IMR-90 (cell line): ENCODE data around the gene SPATA31D1. TPM values are rescaled to one million over a fixed set of nuclear protein-coding genes. Genes with fewer than 3 reads are reported as not detected.

ENCODE experiments used
- ATAC-seq: fragments of 200-7000 bp; cut with Tn5 transposase; 2 replicates; pipeline ENCODE4 v1.9.1; 2020; ENCODE audit warnings: low read depth, mild to moderate bottlenecking, moderate library complexity
- BruUV-seq: library from RNA; stranded (reverse); fragments of 400-500 nt; replicated peaks from 2 replicates; lab custom pipeline; 2021; lab: Mats Ljungman, UMichigan
- CTCF ChIA-PET: fragments of 300-600 bp; formaldehyde crosslinking; extraction: SDS; loops from one replicate; lab custom pipeline; 2021; ENCODE audit warnings: antibody characterized with exemption; lab: Yijun Ruan, JAX
- POLR2A ChIA-PET: fragments of 300-600 bp; sonication (Branson Sonifier 250); formaldehyde crosslinking; loops from one replicate; lab custom pipeline; 2022; ENCODE audit warnings: antibody characterized with exemption; ENCODE audit not compliant: unreplicated experiment; lab: Charles Lee
- DNase-seq: peaks from one replicate; pipeline ENCODE4 v3.0.0; 2013
- H2AFZ ChIP-seq: replicated peaks from 2 replicates; pipeline ENCODE3; 2013; ENCODE audit warnings: low read length, mild to moderate bottlenecking; ENCODE audit not compliant: poor library complexity
- H2AK5ac ChIP-seq: 2 replicates; pipeline ENCODE4 v1.6.1; 2013; ENCODE audit warnings: low read depth, low read length, inconsistent platforms
- H2AK9ac ChIP-seq: replicated peaks from 2 replicates; pipeline ENCODE3; 2013; ENCODE audit warnings: mild to moderate bottlenecking, low read depth, low read length, moderate library complexity; ENCODE audit not compliant: poor library complexity
- H2BK120ac ChIP-seq: 2 replicates; pipeline ENCODE4 v1.6.1; 2013; ENCODE audit warnings: low read depth, low read length, inconsistent platforms
- H2BK15ac ChIP-seq: 3 replicates; pipeline ENCODE4 v1.6.1; 2013; ENCODE audit warnings: low read depth, low read length, inconsistent platforms
- H2BK20ac ChIP-seq: 2 replicates; pipeline ENCODE4 v1.6.1; 2013; ENCODE audit warnings: low read depth, mild to moderate bottlenecking, inconsistent platforms, low read length, moderate library complexity
- H2BK5ac ChIP-seq: 2 replicates; pipeline ENCODE4 v1.6.1; 2013; ENCODE audit warnings: mild to moderate bottlenecking, low read depth, low read length, inconsistent platforms; ENCODE audit not compliant: poor library complexity, severe bottlenecking
- H3K14ac ChIP-seq: replicated peaks from 2 replicates; pipeline ENCODE4 v1.6.1; 2013; ENCODE audit warnings: low read depth, low read length, inconsistent platforms
- H3K18ac ChIP-seq: 2 replicates; pipeline ENCODE4 v1.6.1; 2013; ENCODE audit warnings: low read depth, low read length, control low read depth
- H3K23ac ChIP-seq: 2 replicates; pipeline ENCODE4 v1.6.1; 2013; ENCODE audit warnings: low read depth, low read length, inconsistent platforms
- H3K27ac ChIP-seq: 2 replicates; pipeline ENCODE4 v1.5.1; 2013; ENCODE audit warnings: mild to moderate bottlenecking, control low read depth, low read length; ENCODE audit not compliant: insufficient read depth
- H3K27me3 ChIP-seq: 2 replicates; pipeline ENCODE4 v1.6.1; 2013; ENCODE audit warnings: low read length; ENCODE audit not compliant: control insufficient read depth, insufficient read depth
- H3K36me3 ChIP-seq: 2 replicates; pipeline ENCODE4 v1.6.1; 2013; ENCODE audit warnings: low read length, mixed read lengths; ENCODE audit not compliant: control insufficient read depth, insufficient read depth
- H3K4ac ChIP-seq: 2 replicates; pipeline ENCODE4 v1.6.1; 2013; ENCODE audit warnings: low read depth, low read length, inconsistent platforms
- H3K4me1 ChIP-seq: 2 replicates; pipeline ENCODE4 v1.6.1; 2013; ENCODE audit warnings: low read length, mixed read lengths; ENCODE audit not compliant: control insufficient read depth, insufficient read depth
- H3K4me2 ChIP-seq: 2 replicates; pipeline ENCODE4 v1.6.1; 2013; ENCODE audit warnings: low read depth, mild to moderate bottlenecking, control low read depth, low read length, moderate library complexity
- H3K4me3 ChIP-seq: 2 replicates; pipeline ENCODE4 v1.5.1; 2013; ENCODE audit warnings: low read depth, mild to moderate bottlenecking, control low read depth, low read length, moderate library complexity; ENCODE audit not compliant: insufficient read depth
- H3K56ac ChIP-seq: 2 replicates; pipeline ENCODE4 v1.6.1; 2013; ENCODE audit warnings: low read length, inconsistent platforms; ENCODE audit not compliant: insufficient read depth; ENCODE audit errors: extremely low read depth
- H3K79me1 ChIP-seq, 2 experiments: 2 replicates each; pipeline ENCODE4 v1.6.1; 2013; ENCODE audit warnings: low read length in 2 of 2, inconsistent platforms in 1 of 2, low read depth in 1 of 2
- H3K9ac ChIP-seq: 2 replicates; pipeline ENCODE4 v1.6.1; 2013; ENCODE audit warnings: low read depth, low read length, control low read depth
- H3K9me1 ChIP-seq: 2 replicates; pipeline ENCODE4 v1.6.1; 2013; ENCODE audit warnings: low read length, inconsistent platforms; ENCODE audit not compliant: insufficient read depth
- H3K9me3 ChIP-seq: 2 replicates; pipeline ENCODE4 v1.6.1; 2013; ENCODE audit warnings: low read length; ENCODE audit not compliant: control insufficient read depth, insufficient read depth
- H4K20me1 ChIP-seq: 2 replicates; pipeline ENCODE4 v1.6.1; 2013; ENCODE audit warnings: low read length, inconsistent platforms; ENCODE audit not compliant: insufficient read depth
- H4K5ac ChIP-seq: 2 replicates; pipeline ENCODE4 v1.6.1; 2013; ENCODE audit warnings: mild to moderate bottlenecking, low read depth, low read length, control low read depth
- H4K8ac ChIP-seq, 2 experiments: 2 replicates each; pipeline ENCODE4 v1.6.1; 2013; ENCODE audit warnings: low read depth in 2 of 2, low read length in 2 of 2, control low read depth in 1 of 2, inconsistent platforms in 1 of 2
- H4K91ac ChIP-seq: 2 replicates; pipeline ENCODE4 v1.6.1; 2013; ENCODE audit warnings: low read depth, low read length, inconsistent platforms; ENCODE audit not compliant: insufficient read depth
- BHLHE40 ChIP-seq: fragments of 150-350 bp; IDR thresholded peaks from 2 replicates; pipeline ENCODE4 v1.6.1; 2016; ENCODE audit warnings: mild to moderate bottlenecking, low read depth, low read length
- CEBPB ChIP-seq: IDR thresholded peaks from 2 replicates; pipeline ENCODE4 v1.6.1; 2012; ENCODE audit warnings: low read depth, low read length, improper control_type of control experiment
- CHD1 ChIP-seq: IDR thresholded peaks from 2 replicates; pipeline ENCODE4 v1.6.1; 2012; ENCODE audit warnings: low read depth, low read length, improper control_type of control experiment
- ELK1 ChIP-seq: fragments of 150-350 bp; IDR thresholded peaks from 2 replicates; pipeline ENCODE4 v1.6.1; 2016; ENCODE audit warnings: low read depth, mild to moderate bottlenecking, low read length, moderate library complexity, borderline replicate concordance
- FOS ChIP-seq: fragments of 150-350 bp; IDR thresholded peaks from 2 replicates; pipeline ENCODE4 v1.6.1; 2016; ENCODE audit warnings: low read depth, low read length
- MAZ ChIP-seq: IDR thresholded peaks from 2 replicates; pipeline ENCODE4 v1.6.1; 2012; ENCODE audit warnings: low read depth, mild to moderate bottlenecking, low read length, improper control_type of control experiment, moderate library complexity, borderline replicate concordance
- MXI1 ChIP-seq: IDR thresholded peaks from 2 replicates; pipeline ENCODE4 v1.6.1; 2012; ENCODE audit warnings: low read depth, mild to moderate bottlenecking, low read length, moderate library complexity, borderline replicate concordance
- POLR2A ChIP-seq: IDR thresholded peaks from 2 replicates; pipeline ENCODE4 v1.6.1; 2012; ENCODE audit warnings: mild to moderate bottlenecking, low read depth, low read length
- RAD21 ChIP-seq: IDR thresholded peaks from 2 replicates; pipeline ENCODE4 v1.6.1; 2012; ENCODE audit warnings: low read length, improper control_type of control experiment
- RCOR1 ChIP-seq: IDR thresholded peaks from 2 replicates; pipeline ENCODE4 v1.6.1; 2012; ENCODE audit warnings: mild to moderate bottlenecking, low read length, improper control_type of control experiment; ENCODE audit not compliant: insufficient replicate concordance
- RFX5 ChIP-seq: IDR thresholded peaks from 2 replicates; pipeline ENCODE4 v1.8.0; 2012; ENCODE audit warnings: low read depth, mild to moderate bottlenecking, low read length, moderate library complexity
- SMC3 ChIP-seq: fragments of 150-350 bp; IDR thresholded peaks from 2 replicates; pipeline ENCODE4 v1.6.1; 2016; ENCODE audit warnings: low read depth, mild to moderate bottlenecking, antibody characterized with exemption, low read length, moderate library complexity
- USF2 ChIP-seq: fragments of 150-350 bp; IDR thresholded peaks from 2 replicates; pipeline ENCODE4 v1.6.1; 2017; ENCODE audit warnings: mild to moderate bottlenecking, antibody characterized with exemption, low read length, low read depth
- WGBS, 2 experiments: methylation state at CpG; one replicate each; pipeline versions ENCODE4 v1.1.5 to v1.1.7; 2013; ENCODE audit warnings: missing lambda C conversion rate in 2 of 2; ENCODE audit not compliant: insufficient read length in 1 of 2; ENCODE audit errors: extremely low coverage in 2 of 2; 5-methylcytosine and 5-hydroxymethylcytosine counted together
- dilution Hi-C: fragments of 300-500 bp; cut with HindIII; formaldehyde crosslinking; loops from one replicate; pipeline ENCODE4 v1.14.3; 2018; ENCODE audit warnings: low sequenced_read_pairs; ENCODE audit not compliant: unreplicated experiment
- in situ Hi-C: fragments of 300-500 bp; cut with MboI; formaldehyde crosslinking; loops from 3 replicates; pipeline ENCODE4 v1.14.3; 2019; ENCODE audit warnings: low sequenced_read_pairs, inconsistent platforms, mixed read lengths
- intact Hi-C: fragments of 100-400 bp; cut with micrococcal nuclease; formaldehyde crosslinking; loops from 2 replicates; pipeline ENCODE4 v1.10.0; 2022
- polyA plus RNA-seq, 3 experiments: library from polyadenylated mRNA; depleted of rRNA; stranded (reverse); fragments of >200 nt; gene quantifications; 2 replicates each; pipeline ENCODE4 v1.2.3, GENCODE V29; 2012; ENCODE audit warnings: low replicate concordance in 1 of 3
- total RNA-seq: library from RNA; depleted of rRNA; stranded (reverse); fragments of >200 nt; gene quantifications from 2 replicates; pipeline ENCODE4 v1.2.3, GENCODE V29; 2012

Gene SPATA31D1
- total and polyA plus RNA-seq, 2 of the 4 experiments (the other 2 are of a cell fraction): not detected

GRCh38 chr9:82024908-82025307 is 36.3 kb downstream of the SPATA31D1 start:
- DNase-seq: no peak

More at GRCh38 chr9:82024908-82025307, 36.3 kb downstream of the SPATA31D1 start:
- Histone ChIP-seq H2AK9ac (no peak overlapping the region), H3K27ac (no peak overlapping the region), H3K36me3 (no peaks in the 10 kb centered on the region), H3K4me2 (no peak overlapping the region), H3K18ac (no peak overlapping the region), H2AFZ (no peak overlapping the region), H2BK120ac (no peak overlapping the region), H2AK5ac (no peak overlapping the region), H4K91ac (no peak overlapping the region), H4K5ac (no peak overlapping the region), H3K9me1 (no peaks in the 10 kb centered on the region), H3K23ac (no peak overlapping the region), H3K4me3 (no peak overlapping the region), H4K20me1 (no peaks in the 10 kb centered on the region), H2BK20ac (no peak overlapping the region), H3K14ac (no peak overlapping the region), H2BK5ac (no peak overlapping the region), H3K27me3 (no peaks in the 10 kb centered on the region), H3K9ac (no peak overlapping the region), H3K4ac (no peak overlapping the region), H3K4me1 (peaks cover 2% of the 10 kb centered on the region; the same call in 1 of the 2 replicates), H3K9me3 (no peaks in the 10 kb centered on the region), H2BK15ac (no peak overlapping the region), H4K8ac (no peak overlapping the region), H3K79me1 (no peaks in the 10 kb centered on the region), H3K56ac (no peak overlapping the region)
- dilution Hi-C loops: no loop called here
- intact Hi-C loops: no loop called here
- no peak for TF ChIP-seq MXI1
- no peak for TF ChIP-seq RAD21
- no peak for TF ChIP-seq USF2
- TF ChIP-seq POLR2A: no peak
- TF ChIP-seq FOS: no peak
- TF ChIP-seq RFX5: no peak
- TF ChIP-seq MAZ: no peak
- TF ChIP-seq CEBPB: no peak
- TF ChIP-seq CHD1: no peak
- no peak for TF ChIP-seq SMC3
- no peak for TF ChIP-seq RCOR1
- no peak for TF ChIP-seq ELK1
- TF ChIP-seq BHLHE40: no peak
- no CpG with 5 or more reads among the region's 1 CpG for WGBS, 2 experiments
- no TSS peak for BruUV-seq
- ATAC-seq: no peak
- ChIA-PET POLR2A (no interaction called here), CTCF (no interaction called here)
- in situ Hi-C loops: no loop called here
